Stimulated activated naive CD8-positive, alpha-beta T cell treated with anti-CD3 and anti-CD28 coated beads, Interleukin-15, Interleukin-2, amounts not matched to agents 100 ng/mL and 50 ng/mL, for 24 hours (primary cell): ENCODE results near the gene ERFE.

Source experiments
- H3K27ac Mint-ChIP-seq: one replicate; pipeline ENCODE4 v1.8.0; 2021; ENCODE audit warnings: mild to moderate bottlenecking, mixed read lengths
- H3K27me3 Mint-ChIP-seq: one replicate; pipeline ENCODE4 v1.8.0; 2021; ENCODE audit warnings: mixed read lengths
- H3K36me3 Mint-ChIP-seq: one replicate; pipeline ENCODE4 v1.8.0; 2021; ENCODE audit warnings: low read depth, mixed read lengths
- H3K4me1 Mint-ChIP-seq: one replicate; pipeline ENCODE4 v1.8.0; 2021; ENCODE audit warnings: low read depth, mixed read lengths
- H3K4me3 Mint-ChIP-seq: one replicate; pipeline ENCODE4 v1.8.0; 2021; ENCODE audit warnings: mild to moderate bottlenecking, mixed read lengths
- H3K9me3 Mint-ChIP-seq: one replicate; pipeline ENCODE4 v1.8.0; 2021; ENCODE audit warnings: mixed read lengths

Gene ERFE

DNA sequence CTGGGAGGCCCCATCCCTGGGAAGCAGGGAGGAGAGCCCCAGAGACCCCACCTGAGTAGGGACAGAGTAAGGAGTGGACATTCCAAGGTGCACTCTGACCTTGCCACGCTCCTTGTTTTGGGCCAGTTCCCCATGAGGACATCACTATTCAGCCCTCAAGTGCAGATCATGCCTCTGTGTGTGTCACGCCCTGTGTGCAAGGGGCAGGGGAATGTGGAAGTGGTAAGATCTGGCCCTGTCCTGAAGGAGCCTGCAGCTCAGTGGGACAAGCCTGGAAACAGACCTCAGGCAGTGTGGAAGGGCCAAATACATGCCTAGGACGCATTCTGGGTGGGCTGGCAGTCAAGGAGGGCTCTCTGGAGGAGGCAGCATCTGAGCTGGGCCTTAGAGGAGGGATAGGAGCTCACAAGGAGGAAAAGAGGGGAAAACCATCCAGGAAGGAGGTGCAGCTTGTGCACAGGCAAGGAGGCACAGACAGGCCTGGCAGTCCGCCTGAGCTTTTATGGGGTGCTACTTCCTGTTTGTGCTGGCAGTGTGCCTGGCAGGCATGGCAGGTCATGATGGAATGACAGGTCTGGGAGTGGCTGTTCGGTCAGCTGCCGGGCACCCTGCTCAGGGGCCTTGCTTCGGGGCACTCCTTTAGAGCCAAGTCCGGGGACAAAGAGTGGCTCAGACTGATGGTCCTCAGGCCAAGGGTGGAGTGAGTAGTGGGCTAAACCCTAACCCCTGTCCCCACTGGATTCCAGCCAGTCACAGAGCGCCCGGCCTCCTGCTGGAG is 17.0 kb upstream of the ERFE start:
- Mint-ChIP-seq H3K4me3 (no peak overlapping the region), H3K36me3 (no peaks in the 10 kb centered on the region), H3K27ac (no peak overlapping the region), H3K4me1 (peaks cover 6% of the 10 kb centered on the region), H3K27me3 (no peaks in the 10 kb centered on the region), H3K9me3 (no peaks in the 10 kb centered on the region)

DNA sequence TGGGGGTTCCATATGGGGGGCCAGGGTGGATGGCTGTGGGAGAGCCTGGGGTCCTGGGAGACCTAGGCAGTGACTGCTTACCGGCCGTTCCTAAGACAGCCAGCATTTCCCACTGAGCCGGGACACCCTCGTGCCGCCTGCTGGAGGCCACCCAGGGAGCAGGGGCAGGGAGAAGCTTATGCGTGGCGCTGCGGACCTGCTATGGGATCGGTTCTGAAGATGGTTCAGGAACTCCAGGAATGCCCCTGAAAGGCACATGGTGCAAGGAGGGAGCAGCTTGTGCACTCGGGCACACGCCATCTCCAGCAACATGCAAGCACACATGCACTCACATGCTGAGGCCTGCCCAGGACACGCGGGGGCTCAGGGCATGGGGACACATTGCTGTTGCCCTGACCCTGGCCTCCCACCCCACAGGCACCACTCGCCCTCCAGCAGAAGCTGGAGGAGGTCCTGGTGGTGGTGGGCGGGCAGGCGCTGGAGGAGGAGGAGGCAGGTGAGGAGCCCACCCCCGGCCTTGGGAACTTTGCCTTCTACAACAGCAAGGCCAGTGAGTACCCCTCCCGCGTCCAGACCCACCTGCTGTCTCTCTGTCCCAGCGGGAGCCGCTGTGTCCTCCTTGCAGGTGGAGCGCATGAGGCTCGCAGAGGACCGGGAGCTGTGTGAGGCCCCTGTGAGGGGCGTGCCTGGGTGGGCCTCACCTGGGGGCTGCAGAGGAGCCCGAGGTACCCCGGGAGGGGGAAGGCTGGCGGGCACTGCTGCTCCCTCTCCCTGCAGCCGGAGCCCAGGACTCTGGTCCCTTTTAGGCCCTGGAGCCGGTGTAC is 16.2 kb upstream of the ERFE start:
- H3K9me3 Mint-ChIP-seq, result no peaks in the 10 kb centered on the region
- peaks cover 6% of the 10 kb centered on the region for H3K4me1 Mint-ChIP-seq
- H3K36me3 Mint-ChIP-seq, result no peaks in the 10 kb centered on the region
- no peaks in the 10 kb centered on the region for H3K27me3 Mint-ChIP-seq
- no peak overlapping the region for H3K4me3 Mint-ChIP-seq
- no peak overlapping the region for H3K27ac Mint-ChIP-seq

DNA sequence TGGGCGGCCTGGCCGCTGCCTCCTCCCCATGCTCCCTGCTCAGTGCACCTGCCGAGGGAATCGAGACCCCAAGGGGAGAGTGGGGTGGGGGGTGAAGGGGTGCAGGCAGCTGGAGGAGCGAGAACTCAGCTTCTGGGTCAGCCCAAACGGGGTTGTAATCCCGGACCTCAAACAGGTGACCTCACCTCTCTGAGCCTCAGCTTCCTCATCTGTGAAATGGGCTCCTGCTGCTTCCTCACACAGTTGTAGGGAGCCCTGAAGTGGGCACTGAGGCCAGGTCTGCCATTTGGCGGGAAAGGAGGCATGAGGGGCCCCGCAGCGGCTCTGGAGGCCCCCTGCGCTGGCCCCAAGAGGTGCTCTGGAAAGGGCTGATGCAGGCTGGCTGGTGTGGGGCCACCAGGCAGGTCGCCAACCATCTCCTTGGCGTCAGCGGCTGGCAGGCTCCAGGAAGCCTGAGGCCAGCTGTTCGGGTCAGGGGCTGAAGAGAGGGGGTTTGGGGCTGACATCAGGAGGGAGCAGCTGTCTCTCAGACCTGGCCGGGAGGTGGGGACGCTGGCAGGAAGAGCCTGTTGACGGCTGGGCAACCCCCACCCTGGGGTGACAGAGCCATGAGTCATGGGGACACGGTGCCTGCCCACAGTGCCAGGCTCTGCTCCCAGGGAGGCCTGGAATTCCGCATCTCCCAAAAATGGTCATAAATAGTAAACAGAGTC is 15.4 kb upstream of the ERFE start:
- no peak overlapping the region for H3K27ac Mint-ChIP-seq
- no peaks in the 10 kb centered on the region for H3K36me3 Mint-ChIP-seq
- H3K27me3 Mint-ChIP-seq, result no peaks in the 10 kb centered on the region
- H3K4me1 Mint-ChIP-seq, result peaks cover 6% of the 10 kb centered on the region
- H3K9me3 Mint-ChIP-seq, result no peaks in the 10 kb centered on the region
- no peak overlapping the region for H3K4me3 Mint-ChIP-seq

GRCh38 chr2:238144262-238144661 is 14.5 kb upstream of the ERFE start:
- Mint-ChIP-seq H3K4me3 (no peak overlapping the region), H3K36me3 (no peaks in the 10 kb centered on the region), H3K4me1 (peaks cover 6% of the 10 kb centered on the region), H3K27me3 (no peaks in the 10 kb centered on the region), H3K9me3 (no peaks in the 10 kb centered on the region), H3K27ac (no peak overlapping the region)

GRCh38 chr2:238145046-238145445 is 13.7 kb upstream of the ERFE start:
- Mint-ChIP-seq H3K4me3 (no peak overlapping the region), H3K27ac (no peak overlapping the region), H3K36me3 (no peaks in the 10 kb centered on the region), H3K9me3 (no peaks in the 10 kb centered on the region), H3K4me1 (peaks cover 6% of the 10 kb centered on the region), H3K27me3 (no peaks in the 10 kb centered on the region)

DNA sequence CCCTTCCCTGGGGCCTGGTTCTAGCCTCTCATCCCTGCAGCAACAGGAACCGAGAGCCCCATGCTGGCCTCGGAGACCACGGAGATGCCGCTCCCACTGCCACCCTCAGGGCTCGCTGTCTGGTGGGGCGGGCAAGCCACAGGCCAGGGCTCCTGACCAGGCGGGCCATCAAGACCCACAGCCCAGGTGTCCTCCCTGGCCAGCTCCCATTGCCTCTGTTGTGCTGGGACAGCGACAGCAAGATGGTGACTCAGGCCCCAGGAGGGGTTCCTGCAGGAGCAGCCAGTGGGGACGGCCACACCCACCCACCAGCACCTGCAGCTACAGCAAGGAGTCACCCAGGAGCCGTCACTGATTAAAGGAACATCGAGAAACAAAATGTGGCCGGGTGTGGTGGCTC is 12.9 kb upstream of the ERFE start:
- Mint-ChIP-seq H3K4me3 (no peak overlapping the region), H3K9me3 (no peaks in the 10 kb centered on the region), H3K4me1 (peaks cover 6% of the 10 kb centered on the region), H3K27me3 (no peaks in the 10 kb centered on the region), H3K27ac (no peak overlapping the region), H3K36me3 (no peaks in the 10 kb centered on the region)

GRCh38 chr2:238146884-238147544 is 11.8 kb upstream of the ERFE start:
- Mint-ChIP-seq H3K36me3 (no peaks in the 10 kb centered on the region), H3K27ac (no peak overlapping the region), H3K27me3 (no peaks in the 10 kb centered on the region), H3K4me3 (no peak overlapping the region), H3K4me1 (no peaks in the 10 kb centered on the region), H3K9me3 (no peaks in the 10 kb centered on the region)

- H3K9me3 Mint-ChIP-seq, result no peaks in the 10 kb centered on the region
- H3K4me1 Mint-ChIP-seq, result no peaks in the 10 kb centered on the region
- no peaks in the 10 kb centered on the region for H3K27me3 Mint-ChIP-seq
- H3K36me3 Mint-ChIP-seq, result no peaks in the 10 kb centered on the region
- no peak overlapping the region for H3K27ac Mint-ChIP-seq
- H3K4me3 Mint-ChIP-seq, result no peak overlapping the region
Measured at GRCh38 chr2:238148981-238149380, 9.8 kb upstream of the ERFE start.

GRCh38 chr2:238149841-238150572 is 8.8 kb upstream of the ERFE start:
- H3K36me3 Mint-ChIP-seq, result no peaks in the 10 kb centered on the region
- H3K9me3 Mint-ChIP-seq, result no peaks in the 10 kb centered on the region
- H3K4me3 Mint-ChIP-seq, result no peak overlapping the region
- no peak overlapping the region for H3K27ac Mint-ChIP-seq
- no peaks in the 10 kb centered on the region for H3K27me3 Mint-ChIP-seq
- no peaks in the 10 kb centered on the region for H3K4me1 Mint-ChIP-seq

- H3K27me3 Mint-ChIP-seq, result no peaks in the 10 kb centered on the region
- H3K4me3 Mint-ChIP-seq, result no peak overlapping the region
- no peak overlapping the region for H3K27ac Mint-ChIP-seq
- no peaks in the 10 kb centered on the region for H3K36me3 Mint-ChIP-seq
- no peaks in the 10 kb centered on the region for H3K9me3 Mint-ChIP-seq
- H3K4me1 Mint-ChIP-seq, result no peaks in the 10 kb centered on the region
Measured at GRCh38 chr2:238150686-238151085, 8.1 kb upstream of the ERFE start.

- Mint-ChIP-seq H3K27ac (no peak overlapping the region), H3K9me3 (no peaks in the 10 kb centered on the region), H3K4me1 (no peaks in the 10 kb centered on the region), H3K4me3 (no peak overlapping the region), H3K36me3 (no peaks in the 10 kb centered on the region), H3K27me3 (no peaks in the 10 kb centered on the region)
Measured at GRCh38 chr2:238151205-238151604, 7.6 kb upstream of the ERFE start.

DNA sequence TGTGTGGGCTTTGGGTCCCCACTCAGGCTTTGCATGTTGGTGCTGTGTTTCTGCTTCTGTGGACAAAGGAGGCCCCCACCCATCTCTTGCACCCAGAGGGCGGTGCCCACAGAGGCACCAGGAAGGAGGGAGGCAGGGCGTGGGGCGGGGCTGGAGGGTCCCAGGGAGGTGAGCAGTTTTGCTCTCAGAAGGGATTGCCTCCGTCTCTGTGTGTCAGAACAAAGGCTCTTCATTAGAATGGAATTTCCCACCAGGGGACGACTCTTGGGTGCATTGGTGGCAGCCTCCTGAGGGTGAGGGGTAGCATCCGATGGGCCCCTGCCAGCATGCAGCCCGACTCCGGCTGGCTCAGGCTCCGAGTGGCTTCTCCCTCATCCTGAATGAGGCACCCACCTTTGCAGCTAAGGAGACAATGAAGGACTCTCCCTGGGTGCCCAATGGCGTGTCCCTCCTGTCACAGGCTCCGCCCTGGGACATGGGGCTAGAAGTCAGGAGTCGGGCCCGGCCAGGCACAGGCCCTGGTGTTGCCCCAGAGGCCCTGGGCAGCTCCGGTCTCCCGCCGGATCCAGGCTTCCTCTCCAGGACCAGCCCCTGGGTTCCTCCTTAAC is 7.0 kb upstream of the ERFE start:
- H3K36me3 Mint-ChIP-seq, result no peaks in the 10 kb centered on the region
- H3K4me3 Mint-ChIP-seq, result no peak overlapping the region
- H3K9me3 Mint-ChIP-seq, result no peaks in the 10 kb centered on the region
- H3K27ac Mint-ChIP-seq, result no peak overlapping the region
- H3K27me3 Mint-ChIP-seq, result no peaks in the 10 kb centered on the region
- no peaks in the 10 kb centered on the region for H3K4me1 Mint-ChIP-seq

- H3K27me3 Mint-ChIP-seq, result no peaks in the 10 kb centered on the region
- no peaks in the 10 kb centered on the region for H3K36me3 Mint-ChIP-seq
- no peak overlapping the region for H3K27ac Mint-ChIP-seq
- no peak overlapping the region for H3K4me3 Mint-ChIP-seq
- no peaks in the 10 kb centered on the region for H3K9me3 Mint-ChIP-seq
- no peaks in the 10 kb centered on the region for H3K4me1 Mint-ChIP-seq
Measured at GRCh38 chr2:238152771-238153688, 5.7 kb upstream of the ERFE start.
